Activated CD8-positive, alpha-beta T cell treated with anti-CD3 and anti-CD28 coated beads, Interleukin-2, amount 10 ng/mL, durations not matched to agents 7 days and 5 days (primary cell): ENCODE measurements around the gene CACNA2D3. TPM values are rescaled to one million over a fixed set of nuclear protein-coding genes. Genes with fewer than 3 reads are reported as not detected.

Experiments
- ATAC-seq: fragments of 150-1000 bp; cut with Tn5 transposase; one replicate; pipeline ENCODE4 v1.10.0; 2021; ENCODE audit warnings: moderate library complexity
- CTCF ChIA-PET: fragments of 350-600 bp; sonication (Branson Sonifier 250); formaldehyde crosslinking; loops from one replicate; lab custom pipeline; 2021; ENCODE audit warnings: antibody characterized with exemption; lab: Charles Lee
- POLR2A ChIA-PET: fragments of 350-600 bp; sonication (Branson Sonifier 250); formaldehyde crosslinking; loops from one replicate; lab custom pipeline; 2021; ENCODE audit warnings: antibody characterized with exemption; lab: Charles Lee
- DNase-seq: peaks from one replicate; pipeline ENCODE4 v3.0.0-alpha.2; 2020
- H3K27ac Mint-ChIP-seq: one replicate; pipeline ENCODE4 v1.8.0; 2021; ENCODE audit warnings: mild to moderate bottlenecking, mixed read lengths
- H3K27me3 Mint-ChIP-seq: one replicate; pipeline ENCODE4 v1.8.0; 2021; ENCODE audit warnings: low read depth, mixed read lengths
- H3K36me3 Mint-ChIP-seq: one replicate; pipeline ENCODE4 v1.8.0; 2021; ENCODE audit warnings: low read depth, mixed read lengths
- H3K4me1 Mint-ChIP-seq: one replicate; pipeline ENCODE4 v1.8.0; 2021; ENCODE audit warnings: low read depth, mixed read lengths
- H3K4me3 Mint-ChIP-seq: one replicate; pipeline ENCODE4 v1.8.0; 2021; ENCODE audit warnings: mild to moderate bottlenecking, mixed read lengths
- H3K9me3 Mint-ChIP-seq: one replicate; pipeline ENCODE4 v1.8.0; 2022; ENCODE audit warnings: mixed read lengths; ENCODE audit not compliant: insufficient read depth
- total RNA-seq, 2 experiments: library from RNA; stranded (reverse); gene quantifications; one replicate each; pipeline ENCODE4 v1.2.3, GENCODE V29; 2021

Gene CACNA2D3
- total RNA-seq, 2 experiments from 2014 or later = not detected

GRCh38 chr3:54685213-54685612 lies 562.9 kb downstream of the CACNA2D3 start:
- no peak overlapping the region for H3K27ac Mint-ChIP-seq
- DNase-seq (no peak), ATAC-seq (no peak)
- H3K27me3 Mint-ChIP-seq = no peaks in the 10 kb centered on the region
- no peak overlapping the region for H3K4me3 Mint-ChIP-seq
- H3K9me3 Mint-ChIP-seq = peaks cover 4% of the 10 kb centered on the region
- no peaks in the 10 kb centered on the region for H3K36me3 Mint-ChIP-seq
- H3K4me1 Mint-ChIP-seq = no peaks in the 10 kb centered on the region
- POLR2A ChIA-PET = no interaction called here
- CTCF ChIA-PET = no interaction called here

- no peak for ATAC-seq
- no peak overlapping the region for H3K4me3 Mint-ChIP-seq
- H3K27me3 Mint-ChIP-seq = no peaks in the 10 kb centered on the region
- H3K4me1 Mint-ChIP-seq = peaks cover 1% of the 10 kb centered on the region
- DNase-seq = no peak
- H3K27ac Mint-ChIP-seq = no peak overlapping the region
- ChIA-PET CTCF (no interaction called here), POLR2A (no interaction called here)
- no peaks in the 10 kb centered on the region for H3K36me3 Mint-ChIP-seq
- H3K9me3 Mint-ChIP-seq = no peaks in the 10 kb centered on the region
These were observed 569.0 kb downstream of the CACNA2D3 start for GRCh38 chr3:54691289-54691771.

- Mint-ChIP-seq H3K9me3 (no peaks in the 10 kb centered on the region), H3K4me3 (no peak overlapping the region), H3K4me1 (peaks cover 2% of the 10 kb centered on the region), H3K27ac (no peak overlapping the region), H3K36me3 (no peaks in the 10 kb centered on the region), H3K27me3 (no peaks in the 10 kb centered on the region)
- ATAC-seq (no peak), DNase-seq (no peak)
- CTCF ChIA-PET = no interaction called here
- POLR2A ChIA-PET = no interaction called here
These were observed 574.0 kb downstream of the CACNA2D3 start for GRCh38 chr3:54696313-54696712.

- CTCF ChIA-PET = no interaction called here
- ATAC-seq = no peak
These were observed 575.7 kb downstream of the CACNA2D3 start for GRCh38 chr3:54698054-54698453.

GRCh38 chr3:54703923-54704322 lies 581.6 kb downstream of the CACNA2D3 start:
- Mint-ChIP-seq H3K27me3 (no peaks in the 10 kb centered on the region), H3K4me3 (no peak overlapping the region), H3K9me3 (no peaks in the 10 kb centered on the region), H3K36me3 (no peaks in the 10 kb centered on the region), H3K4me1 (no peaks in the 10 kb centered on the region), H3K27ac (no peak overlapping the region)
- ATAC-seq (no peak), DNase-seq (no peak)
- ChIA-PET CTCF (no interaction called here), POLR2A (no interaction called here)

More at GRCh38 chr3:54698054-54698453, 575.7 kb downstream of the CACNA2D3 start:
- Mint-ChIP-seq H3K4me1 (peaks cover 2% of the 10 kb centered on the region), H3K36me3 (no peaks in the 10 kb centered on the region), H3K4me3 (no peak overlapping the region), H3K9me3 (no peaks in the 10 kb centered on the region), H3K27ac (no peak overlapping the region), H3K27me3 (no peaks in the 10 kb centered on the region)
- POLR2A ChIA-PET = no interaction called here
- DNase-seq = no peak

GRCh38 chr3:54705730-54706129 lies 583.4 kb downstream of the CACNA2D3 start:
- H3K36me3 Mint-ChIP-seq = no peaks in the 10 kb centered on the region
- CTCF ChIA-PET = no interaction called here
- ATAC-seq (no peak), DNase-seq (no peak)
- no peak overlapping the region for H3K4me3 Mint-ChIP-seq
- H3K9me3 Mint-ChIP-seq = no peaks in the 10 kb centered on the region
- no peaks in the 10 kb centered on the region for H3K4me1 Mint-ChIP-seq
- H3K27ac Mint-ChIP-seq = no peak overlapping the region
- H3K27me3 Mint-ChIP-seq = no peaks in the 10 kb centered on the region
- POLR2A ChIA-PET = no interaction called here

GRCh38 chr3:54706738-54707137 lies 584.4 kb downstream of the CACNA2D3 start:
- CTCF ChIA-PET = no interaction called here
- H3K9me3 Mint-ChIP-seq = no peaks in the 10 kb centered on the region
- no peak overlapping the region for H3K27ac Mint-ChIP-seq
- POLR2A ChIA-PET = no interaction called here
- ATAC-seq = no peak
- H3K27me3 Mint-ChIP-seq = no peaks in the 10 kb centered on the region
- no peaks in the 10 kb centered on the region for H3K36me3 Mint-ChIP-seq
- no peak overlapping the region for H3K4me3 Mint-ChIP-seq
- no peak for DNase-seq
- H3K4me1 Mint-ChIP-seq = no peaks in the 10 kb centered on the region

- Mint-ChIP-seq H3K4me1 (no peaks in the 10 kb centered on the region), H3K27me3 (no peaks in the 10 kb centered on the region), H3K36me3 (no peaks in the 10 kb centered on the region), H3K9me3 (no peaks in the 10 kb centered on the region), H3K27ac (no peak overlapping the region), H3K4me3 (no peak overlapping the region)
- CTCF ChIA-PET = no interaction called here
- DNase-seq = no peak
- ATAC-seq = no peak
- POLR2A ChIA-PET = no interaction called here
These were observed 587.4 kb downstream of the CACNA2D3 start for GRCh38 chr3:54709785-54710184.

GRCh38 chr3:54710954-54711353 lies 588.6 kb downstream of the CACNA2D3 start:
- H3K4me3 Mint-ChIP-seq = no peak overlapping the region
- DNase-seq (no peak), ATAC-seq (no peak)
- no peaks in the 10 kb centered on the region for H3K4me1 Mint-ChIP-seq
- no peaks in the 10 kb centered on the region for H3K27me3 Mint-ChIP-seq
- no peak overlapping the region for H3K27ac Mint-ChIP-seq
- CTCF ChIA-PET = no interaction called here
- no peaks in the 10 kb centered on the region for H3K36me3 Mint-ChIP-seq
- POLR2A ChIA-PET = no interaction called here
- no peaks in the 10 kb centered on the region for H3K9me3 Mint-ChIP-seq

GRCh38 chr3:54712539-54712938 lies 590.2 kb downstream of the CACNA2D3 start:
- Mint-ChIP-seq H3K9me3 (no peaks in the 10 kb centered on the region), H3K36me3 (no peaks in the 10 kb centered on the region), H3K27me3 (no peaks in the 10 kb centered on the region), H3K4me1 (no peaks in the 10 kb centered on the region), H3K4me3 (no peak overlapping the region), H3K27ac (no peak overlapping the region)
- ATAC-seq = no peak
- POLR2A ChIA-PET = no interaction called here
- CTCF ChIA-PET = no interaction called here
- no peak for DNase-seq

GRCh38 chr3:54713031-54713430 lies 590.7 kb downstream of the CACNA2D3 start:
- CTCF ChIA-PET = no interaction called here
- H3K4me1 Mint-ChIP-seq = no peaks in the 10 kb centered on the region
- DNase-seq = no peak
- H3K9me3 Mint-ChIP-seq = no peaks in the 10 kb centered on the region
- no peak for ATAC-seq
- H3K27ac Mint-ChIP-seq = no peak overlapping the region
- POLR2A ChIA-PET = no interaction called here
- no peaks in the 10 kb centered on the region for H3K27me3 Mint-ChIP-seq
- no peaks in the 10 kb centered on the region for H3K36me3 Mint-ChIP-seq
- H3K4me3 Mint-ChIP-seq = no peak overlapping the region

- Mint-ChIP-seq H3K4me3 (no peak overlapping the region), H3K4me1 (no peaks in the 10 kb centered on the region), H3K27me3 (no peaks in the 10 kb centered on the region), H3K9me3 (no peaks in the 10 kb centered on the region), H3K36me3 (no peaks in the 10 kb centered on the region), H3K27ac (no peak overlapping the region)
- POLR2A ChIA-PET = no interaction called here
- DNase-seq (no peak), ATAC-seq (no peak)
- CTCF ChIA-PET = no interaction called here
These were observed 591.1 kb downstream of the CACNA2D3 start for GRCh38 chr3:54713455-54713854.

- no peak for DNase-seq
- Mint-ChIP-seq H3K27me3 (no peaks in the 10 kb centered on the region), H3K4me3 (no peak overlapping the region), H3K36me3 (no peaks in the 10 kb centered on the region), H3K27ac (no peak overlapping the region), H3K4me1 (no peaks in the 10 kb centered on the region), H3K9me3 (no peaks in the 10 kb centered on the region)
- CTCF ChIA-PET = no interaction called here
- no peak for ATAC-seq
- POLR2A ChIA-PET = no interaction called here
These were observed 591.7 kb downstream of the CACNA2D3 start for GRCh38 chr3:54714035-54714434.
